GM18505 (cell line): ENCODE data around the gene RARG.

Source experiments
- ATAC-seq: cut with Tn5 transposase; IDR thresholded peaks from one replicate; pipeline ENCODE4 v1.9.1; 2021; ENCODE audit not compliant: unreplicated experiment
- POLR2A ChIP-seq: IDR thresholded peaks from 4 replicates; pipeline ENCODE4 v1.6.1; 2011; ENCODE audit warnings: borderline replicate concordance; ENCODE audit not compliant: insufficient read depth, insufficient read length; ENCODE audit errors: extremely low read depth

Gene RARG

GRCh38 chr12:53193985-53194716, 37.9 kb downstream of the RARG start:
- TF ChIP-seq POLR2A: peak; percentile 13
- no peak for ATAC-seq

GRCh38 chr12:53193040-53193439, 39.0 kb downstream of the RARG start:
- ATAC-seq: no peak
- no peak for TF ChIP-seq POLR2A

GRCh38 chr12:53192531-53193021, 39.4 kb downstream of the RARG start:
- ATAC-seq: no peak
- no peak for TF ChIP-seq POLR2A

GRCh38 chr12:53191885-53192530, 40.0 kb downstream of the RARG start:
- no peak for TF ChIP-seq POLR2A
- no peak for ATAC-seq

GRCh38 chr12:53191096-53191884, 40.7 kb downstream of the RARG start:
- no peak for ATAC-seq
- TF ChIP-seq POLR2A: peak; percentile 39

- peak; percentile 68 for TF ChIP-seq POLR2A
- ATAC-seq: no peak
Observed at GRCh38 chr12:53190108-53190729, 41.8 kb downstream of the RARG start.

GRCh38 chr12:53187145-53187899, 44.7 kb downstream of the RARG start:
- no peak for ATAC-seq
- peak; percentile 5 for TF ChIP-seq POLR2A

GRCh38 chr12:53186745-53187144, 45.3 kb downstream of the RARG start:
- ATAC-seq: no peak
- no peak for TF ChIP-seq POLR2A

GRCh38 chr12:53185582-53186153, 46.3 kb downstream of the RARG start:
- no peak for TF ChIP-seq POLR2A
- ATAC-seq: no peak

- ATAC-seq: no peak
- TF ChIP-seq POLR2A: no peak
Observed at GRCh38 chr12:53184828-53185227, 47.2 kb downstream of the RARG start.

- TF ChIP-seq POLR2A: no peak
- no peak for ATAC-seq
Observed at GRCh38 chr12:53182903-53183302, 49.1 kb downstream of the RARG start.

GRCh38 chr12:53181935-53182334, 50.1 kb downstream of the RARG start:
- ATAC-seq: no peak
- no peak for TF ChIP-seq POLR2A
